Measurements from ENCODE around the gene LILRA1.

LILRA1 gene

DNA sequence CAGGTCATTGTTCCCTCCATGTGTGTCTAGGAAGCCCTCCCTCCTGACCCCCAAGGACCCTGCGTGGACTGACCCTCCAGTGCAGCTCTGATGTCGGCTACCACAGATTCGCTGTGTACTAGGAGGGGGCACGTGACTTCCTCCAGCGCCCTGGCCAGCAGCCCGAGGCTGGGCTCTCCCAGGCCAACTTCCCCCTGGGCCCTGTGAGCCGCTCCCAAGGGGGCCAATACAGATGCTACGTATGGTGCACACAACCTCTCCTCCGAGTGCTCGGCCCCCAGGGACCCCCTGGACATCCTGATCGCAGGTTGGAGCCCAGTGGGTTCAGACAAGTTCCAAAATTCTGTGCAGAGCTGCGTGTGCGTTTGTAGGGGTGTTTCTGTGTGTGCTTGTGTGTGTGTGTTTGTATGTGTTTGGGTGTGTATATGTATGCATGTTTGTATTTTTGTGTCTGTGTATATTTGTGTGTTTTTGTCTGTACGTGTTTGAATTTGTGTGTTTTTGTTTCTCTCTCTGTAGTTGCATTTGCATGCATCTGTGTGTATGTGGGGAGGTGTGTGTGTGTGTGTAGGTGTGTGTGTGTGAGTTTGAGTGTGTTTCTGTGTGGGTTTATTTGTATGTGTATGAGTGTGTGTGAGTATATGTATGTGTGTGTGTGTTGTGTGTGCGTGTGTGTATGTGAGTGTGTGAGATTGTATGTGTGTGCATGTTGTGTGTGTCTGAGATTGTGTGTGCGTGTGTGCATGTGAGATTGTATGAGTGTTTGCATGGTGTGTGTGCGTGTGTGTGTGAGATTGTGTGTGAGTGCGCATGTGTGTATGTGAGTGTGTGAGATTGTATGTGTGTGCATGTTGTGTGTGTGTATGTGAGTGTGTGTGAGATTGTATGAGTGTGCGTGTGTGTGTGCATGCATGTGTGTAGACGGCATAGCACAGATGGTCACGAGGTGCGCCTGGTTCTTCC, 41.2 kb upstream of the LILRA1 start:
- Histone ChIP-seq H3K4me2 (ENCODE audit: low read length) (peak overlapping the region; percentile 75), H3K4me3 (ENCODE audit: low read length) (peak overlapping the region; percentile 66), H3K9me2 (replicated peaks; ENCODE audit: control insufficient read depth, low read length) (no peaks in the 10 kb centered on the region), H3K27me3 (ENCODE audit: control insufficient read depth, low read length) (peaks cover 7% of the 10 kb centered on the region), H3K9me3 (ENCODE audit: control insufficient read depth, insufficient read depth, low read length) (no peaks in the 10 kb centered on the region), H3K4me1 (ENCODE audit: control insufficient read depth, low read length) (peaks cover 22% of the 10 kb centered on the region), H3K79me2 (ENCODE audit: control insufficient read depth, low read length) (no peaks in the 10 kb centered on the region), H3F3A (ENCODE audit: control insufficient read depth, insufficient read depth) (0 out of 2 replicates have a peak, but pooled peaks cover 3% of the 10 kb centered on the region), H4K20me1 (ENCODE audit: control insufficient read depth, insufficient read depth, low read depth, low read length) (no peaks in the 10 kb centered on the region), H3K27ac (ENCODE audit: low read depth, low read length) (peak overlapping the region; percentile 65), H3K36me3 (ENCODE audit: control insufficient read depth, low read length) (no peaks in the 10 kb centered on the region)
- no peak for TF ChIP-seq CTCF (IDR thresholded peaks at IDR 0.05; ENCODE audit: low read depth, low read length, poor library complexity, severe bottlenecking)
- TF ChIP-seq EZH2phosphoT487 (IDR thresholded peaks at IDR 0.05; ENCODE audit: borderline replicate concordance, low read length): no peak

GRCh38 chr19:54552913-54553310, 40.5 kb upstream of the LILRA1 start:
- Histone ChIP-seq H3F3A (ENCODE audit: control insufficient read depth, insufficient read depth) (0 out of 2 replicates have a peak, but pooled peaks cover 3% of the 10 kb centered on the region), H3K36me3 (ENCODE audit: control insufficient read depth, low read length) (no peaks in the 10 kb centered on the region), H3K27ac (ENCODE audit: low read depth, low read length) (no peak overlapping the region), H3K9me2 (replicated peaks; ENCODE audit: control insufficient read depth, low read length) (no peaks in the 10 kb centered on the region), H3K27me3 (ENCODE audit: control insufficient read depth, low read length) (peaks cover 9% of the 10 kb centered on the region), H3K79me2 (ENCODE audit: control insufficient read depth, low read length) (no peaks in the 10 kb centered on the region), H3K9me3 (ENCODE audit: control insufficient read depth, insufficient read depth, low read length) (no peaks in the 10 kb centered on the region), H3K4me2 (ENCODE audit: low read length) (peak overlapping the region; percentile 75; the same call in 1 of the 2 replicates), H3K4me3 (ENCODE audit: low read length) (no peak overlapping the region), H3K4me1 (ENCODE audit: control insufficient read depth, low read length) (peaks cover 22% of the 10 kb centered on the region), H4K20me1 (ENCODE audit: control insufficient read depth, insufficient read depth, low read depth, low read length) (no peaks in the 10 kb centered on the region)
- no peak for TF ChIP-seq EZH2phosphoT487 (IDR thresholded peaks at IDR 0.05; ENCODE audit: borderline replicate concordance, low read length)
- no peak for TF ChIP-seq CTCF (IDR thresholded peaks at IDR 0.05; ENCODE audit: low read depth, low read length, poor library complexity, severe bottlenecking)

DNA sequence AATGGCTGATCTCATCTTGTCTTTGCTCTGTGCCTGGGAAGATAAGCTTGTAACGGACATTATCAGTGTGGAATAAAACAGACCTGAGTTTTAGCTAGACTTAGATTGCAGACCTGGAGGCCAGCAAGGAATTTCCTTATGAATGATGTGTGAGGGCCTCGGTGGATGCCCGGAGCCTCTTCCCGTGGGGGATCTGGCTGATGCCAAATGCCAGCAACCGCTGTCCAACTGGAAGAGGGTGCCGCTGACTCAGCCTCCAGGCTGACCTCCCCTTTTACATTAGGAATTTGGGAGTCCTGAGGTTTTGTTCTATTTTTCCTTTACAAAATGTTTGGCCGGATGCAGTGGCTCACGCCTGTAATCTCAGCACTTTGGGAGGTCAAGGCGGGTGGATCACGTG, 39.4 kb upstream of the LILRA1 start:
- H3F3A ChIP-seq (ENCODE audit: control insufficient read depth, insufficient read depth): 0 out of 2 replicates have a peak, but pooled peaks cover 3% of the 10 kb centered on the region

More for the DNA sequence above, 39.4 kb upstream of the LILRA1 start:
- Histone ChIP-seq H4K20me1 (ENCODE audit: control insufficient read depth, insufficient read depth, low read depth, low read length) (no peaks in the 10 kb centered on the region), H3K9me2 (replicated peaks; ENCODE audit: control insufficient read depth, low read length) (no peaks in the 10 kb centered on the region), H3K9me3 (ENCODE audit: control insufficient read depth, insufficient read depth, low read length) (no peaks in the 10 kb centered on the region), H3K36me3 (ENCODE audit: control insufficient read depth, low read length) (no peaks in the 10 kb centered on the region), H3K4me1 (ENCODE audit: control insufficient read depth, low read length) (peaks cover 22% of the 10 kb centered on the region), H3K79me2 (ENCODE audit: control insufficient read depth, low read length) (no peaks in the 10 kb centered on the region), H3K27me3 (ENCODE audit: control insufficient read depth, low read length) (peaks cover 18% of the 10 kb centered on the region), H3K27ac (ENCODE audit: low read depth, low read length) (no peak overlapping the region), H3K4me2 (ENCODE audit: low read length) (no peak overlapping the region), H3K4me3 (ENCODE audit: low read length) (no peak overlapping the region)
- no peak for TF ChIP-seq EZH2phosphoT487 (IDR thresholded peaks at IDR 0.05; ENCODE audit: borderline replicate concordance, low read length)
- TF ChIP-seq CTCF (IDR thresholded peaks at IDR 0.05; ENCODE audit: low read depth, low read length, poor library complexity, severe bottlenecking): no peak

All from DOHH2 (cell line).